CD14-positive monocyte (primary cell): ENCODE measurements around the gene FLCN. TPM values are rescaled to one million over a fixed set of nuclear protein-coding genes. Genes with fewer than 3 reads are reported as not detected.
"Not testable (repeated sequence)": the region's sequence is repeated elsewhere in the genome, so short reads cannot be mapped to it uniquely, and the experiment has no call there.

Source experiments
- DNase-seq, 3 donors: peaks; one replicate each; pipeline ENCODE4 v3.0.0-alpha.2; 2011 to 2022
- H2AFZ ChIP-seq: 2 replicates; pipeline ENCODE4 v1.6.0; 2012; ENCODE audit warnings: mild to moderate bottlenecking, low read depth, low read length, inconsistent platforms; ENCODE audit not compliant: insufficient read depth, poor library complexity, severe bottlenecking
- H3K27ac ChIP-seq, 2 donors: 1 replicate in 1 of 2; 2 replicates in 1 of 2; pipeline ENCODE4 v1.5.1; 2012 to 2013; ENCODE audit warnings: low read length in 2 of 2, control low read depth in 1 of 2, inconsistent platforms in 1 of 2, low read depth in 1 of 2, mild to moderate bottlenecking in 1 of 2
- H3K27me3 ChIP-seq, 2 donors: one replicate each; pipeline versions ENCODE4 v1.6.0 to v1.6.1; 2011 to 2013; ENCODE audit warnings: low read length in 2 of 2; ENCODE audit not compliant: control insufficient read depth in 2 of 2, insufficient read depth in 2 of 2
- H3K36me3 ChIP-seq, 2 donors: replicated peaks in 1 of 2; 1 replicate in 1 of 2; 2 replicates in 1 of 2; pipeline versions ENCODE4 v1.5.1 to v1.6.1; 2012 to 2013; ENCODE audit warnings: low read length in 2 of 2, control low read depth in 1 of 2, inconsistent platforms in 1 of 2, mild to moderate bottlenecking in 1 of 2; ENCODE audit not compliant: insufficient read depth in 2 of 2, control insufficient read depth in 1 of 2
- H3K4me1 ChIP-seq, 2 donors: 1 replicate in 1 of 2; 2 replicates in 1 of 2; pipeline versions ENCODE4 v1.5.1 to v1.6.1; 2012 to 2013; ENCODE audit warnings: low read length in 2 of 2, control low read depth in 1 of 2, inconsistent platforms in 1 of 2, mild to moderate bottlenecking in 1 of 2, moderate library complexity in 1 of 2; ENCODE audit not compliant: insufficient read depth in 2 of 2, control insufficient read depth in 1 of 2
- H3K4me2 ChIP-seq: replicated peaks from 2 replicates; pipeline ENCODE3; 2012; ENCODE audit warnings: low read length, moderate library complexity, mild to moderate bottlenecking; ENCODE audit not compliant: poor library complexity, severe bottlenecking; ENCODE audit errors: extremely low read depth
- H3K4me3 ChIP-seq, 3 experiments: fragments of 200-600 bp in 1 of 3; sonication (generic) in 1 of 3; replicated peaks in 1 of 3; 1 replicate in 2 of 3; 2 replicates in 1 of 3; pipeline ENCODE4 v1.5.1; 2011 to 2013; ENCODE audit warnings: low read length in 3 of 3, mild to moderate bottlenecking in 3 of 3, control low read depth in 2 of 3, low read depth in 2 of 3, inconsistent platforms in 1 of 3, moderate library complexity in 1 of 3
- H3K79me2 ChIP-seq: 2 replicates; pipeline ENCODE4 v1.6.0; 2012; ENCODE audit warnings: mild to moderate bottlenecking, control low read depth, inconsistent platforms, low read length, moderate library complexity; ENCODE audit not compliant: insufficient read depth
- H3K9ac ChIP-seq: 2 replicates; pipeline ENCODE4 v1.6.0; 2017; ENCODE audit warnings: low read length, mild to moderate bottlenecking; ENCODE audit not compliant: insufficient read depth, poor library complexity, severe bottlenecking
- H3K9me3 ChIP-seq, 2 donors: replicated peaks in 1 of 2; 1 replicate in 1 of 2; 2 replicates in 1 of 2; pipeline versions ENCODE4 v1.5.1 to v1.6.1; 2012 to 2013; ENCODE audit warnings: low read length in 2 of 2, control low read depth in 1 of 2; ENCODE audit not compliant: control insufficient read depth in 1 of 2, insufficient read depth in 1 of 2
- H4K20me1 ChIP-seq: 2 replicates; pipeline ENCODE4 v1.6.0; 2012; ENCODE audit warnings: mild to moderate bottlenecking, low read length, control low read depth, moderate library complexity; ENCODE audit not compliant: insufficient read depth
- H3K27ac Mint-ChIP-seq, 7 donors: one replicate each; pipeline ENCODE4 v1.8.0; 2020; ENCODE audit warnings: mild to moderate bottlenecking in 7 of 7, mixed read lengths in 7 of 7, moderate library complexity in 6 of 7, inconsistent platforms in 2 of 7
- H3K27me3 Mint-ChIP-seq, 3 donors: one replicate each; pipeline ENCODE4 v1.8.0; 2021 to 2022; ENCODE audit warnings: low read depth in 3 of 3, mild to moderate bottlenecking in 3 of 3, mixed read lengths in 3 of 3, moderate library complexity in 3 of 3, inconsistent platforms in 1 of 3
- H3K36me3 Mint-ChIP-seq, 2 donors: one replicate each; pipeline ENCODE4 v1.8.0; 2020; ENCODE audit warnings: mixed read lengths in 2 of 2, inconsistent platforms in 1 of 2, mild to moderate bottlenecking in 1 of 2
- H3K4me1 Mint-ChIP-seq: one replicate; pipeline ENCODE4 v1.8.0; 2020; ENCODE audit warnings: mild to moderate bottlenecking, mixed read lengths
- H3K4me3 Mint-ChIP-seq, 2 donors: one replicate each; pipeline ENCODE4 v1.8.0; 2020; ENCODE audit warnings: mild to moderate bottlenecking in 2 of 2, mixed read lengths in 2 of 2, moderate library complexity in 1 of 2
- H3K9me3 Mint-ChIP-seq, 7 donors: one replicate each; pipeline ENCODE4 v1.8.0; 2020 to 2022; ENCODE audit warnings: mixed read lengths in 7 of 7, mild to moderate bottlenecking in 6 of 7, moderate library complexity in 6 of 7, inconsistent platforms in 2 of 7
- WGBS: methylation state at CpG from one replicate; pipeline ENCODE4 v1.1.5; 2013; ENCODE audit warnings: missing lambda C conversion rate; ENCODE audit not compliant: insufficient coverage; 5-methylcytosine and 5-hydroxymethylcytosine counted together
- intact Hi-C, 2 donors: fragments of 100-400 bp; cut with micrococcal nuclease; formaldehyde crosslinking; loops; one replicate each; pipeline versions ENCODE4 v1.15.0 to v1.15.1; 2023
- polyA plus RNA-seq, 3 donors: library from polyadenylated mRNA; depleted of rRNA in 1 of 3; unstranded in 2 of 3; stranded (reverse) in 1 of 3; fragments of 300-500 nt in 2 of 3; fragments of >200 nt in 1 of 3; fragmentation: Illumina TruSeq in 2 of 3; gene quantifications; 1 replicate in 2 of 3; 2 replicates in 1 of 3; pipeline ENCODE4 v1.2.3, GENCODE V29; 2012 to 2021
- TF ChIP-seq, protein P1 (sequence below): fragments of 200-600 bp; IDR thresholded peaks from one replicate; pipeline ENCODE4 v1.8.0; 2022; ENCODE audit warnings: antibody characterized with exemption, mild to moderate bottlenecking

FLCN gene
- polyA plus RNA-seq, 3 donors: 5.8 to 46.9 (median 8.0) TPM

DNA sequence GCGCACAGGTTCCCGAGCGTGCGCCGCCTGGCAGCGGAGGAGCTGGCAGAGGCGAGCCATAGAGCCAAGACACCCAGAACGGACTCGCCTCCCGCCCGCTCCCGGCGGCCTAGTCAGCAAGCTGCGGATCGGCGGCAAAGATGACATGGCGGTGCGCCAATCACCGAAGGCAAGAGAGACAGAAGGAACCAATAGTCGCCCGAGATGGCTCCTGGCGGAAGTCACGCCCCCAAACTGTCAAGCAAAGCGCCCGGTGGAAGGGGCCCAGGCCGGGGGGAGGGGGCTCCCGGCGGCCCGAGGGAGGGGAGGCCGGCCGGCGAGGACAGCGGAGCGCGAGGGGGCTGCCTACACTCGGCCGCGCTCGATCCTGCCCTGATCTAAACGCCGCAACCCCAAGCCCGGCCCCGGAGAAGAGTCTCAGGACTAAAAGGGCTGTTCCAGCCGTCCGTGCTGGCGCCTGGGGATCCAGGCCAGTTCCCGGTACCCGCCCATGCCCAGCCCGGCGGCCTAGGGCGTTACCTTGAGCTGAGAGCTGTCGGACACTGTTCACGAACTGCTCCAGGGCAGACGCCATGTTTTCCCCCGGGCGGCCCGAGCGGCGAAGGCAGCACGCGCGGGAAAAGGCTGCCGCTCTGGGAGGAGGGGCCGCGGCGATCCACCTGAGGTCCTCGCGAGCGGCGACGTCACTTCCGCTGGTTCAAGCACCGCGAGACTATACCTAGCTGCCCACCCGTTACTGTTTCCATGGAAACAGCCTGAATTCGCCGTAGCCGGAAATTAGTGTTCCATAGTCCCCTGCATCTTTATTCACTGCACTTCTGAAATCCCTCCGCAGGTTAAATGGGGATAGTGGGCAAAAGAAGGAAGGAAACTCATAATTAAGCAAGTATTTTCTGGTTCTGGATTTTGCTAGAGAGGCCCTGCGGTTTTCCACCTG lies 43.9 kb upstream of the FLCN start, which contains the start of gene COPS3:
COPS3 (minus strand) TSS at position 634 of the 937 bp plus-strand sequence; CDS start at position 574, 60 bp downstream.
- Histone ChIP-seq H3K4me1 (peaks cover 54 to 64% of the 10 kb centered on the region in 2 donors), H3K27me3 (no peaks in the 10 kb centered on the region), H3K27ac (peak within 1 kb of the TSS; percentile 90 to 95), H3K79me2 (peaks cover 49% of the 10 kb centered on the region), H3K9me3 (no peaks in the 10 kb centered on the region), H3K9ac (peak within 1 kb of the TSS; percentile 92), H2AFZ (peak within 1 kb of the TSS; percentile 95), H4K20me1 (peaks cover 44% of the 10 kb centered on the region), H3K4me2 (peak within 1 kb of the TSS; percentile 76), H3K36me3 (no peaks in the 10 kb centered on the region), H3K4me3 (peak within 1 kb of the TSS; percentile 57 to 94 (median 87))
- Mint-ChIP-seq H3K27me3 (peaks cover 0 to 2% (median 0%) of the 10 kb centered on the region in 3 donors), H3K4me1 (peaks cover 54% of the 10 kb centered on the region), H3K9me3 (no peaks in the 10 kb centered on the region), H3K4me3 (peak within 1 kb of the TSS; percentile 79 to 96), H3K27ac (peak within 1 kb of the TSS; percentile 89 to 97 (median 95)), H3K36me3 (no peaks in the 10 kb centered on the region)
- DNase-seq: peak; percentile 93 to 97 (median 96)
- TF ChIP-seq, protein P1, sequence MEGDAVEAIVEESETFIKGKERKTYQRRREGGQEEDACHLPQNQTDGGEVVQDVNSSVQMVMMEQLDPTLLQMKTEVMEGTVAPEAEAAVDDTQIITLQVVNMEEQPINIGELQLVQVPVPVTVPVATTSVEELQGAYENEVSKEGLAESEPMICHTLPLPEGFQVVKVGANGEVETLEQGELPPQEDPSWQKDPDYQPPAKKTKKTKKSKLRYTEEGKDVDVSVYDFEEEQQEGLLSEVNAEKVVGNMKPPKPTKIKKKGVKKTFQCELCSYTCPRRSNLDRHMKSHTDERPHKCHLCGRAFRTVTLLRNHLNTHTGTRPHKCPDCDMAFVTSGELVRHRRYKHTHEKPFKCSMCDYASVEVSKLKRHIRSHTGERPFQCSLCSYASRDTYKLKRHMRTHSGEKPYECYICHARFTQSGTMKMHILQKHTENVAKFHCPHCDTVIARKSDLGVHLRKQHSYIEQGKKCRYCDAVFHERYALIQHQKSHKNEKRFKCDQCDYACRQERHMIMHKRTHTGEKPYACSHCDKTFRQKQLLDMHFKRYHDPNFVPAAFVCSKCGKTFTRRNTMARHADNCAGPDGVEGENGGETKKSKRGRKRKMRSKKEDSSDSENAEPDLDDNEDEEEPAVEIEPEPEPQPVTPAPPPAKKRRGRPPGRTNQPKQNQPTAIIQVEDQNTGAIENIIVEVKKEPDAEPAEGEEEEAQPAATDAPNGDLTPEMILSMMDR: no peak
- intact Hi-C loops: loop anchor here (2.0 to 5.0 kb wide), 2 partner anchors 44 kb away; partner anchors contain the start of gene FLCN (in 2 of the 2)
- under 1% methylated on average over 75 of the region's 80 CpGs for WGBS

DNA sequence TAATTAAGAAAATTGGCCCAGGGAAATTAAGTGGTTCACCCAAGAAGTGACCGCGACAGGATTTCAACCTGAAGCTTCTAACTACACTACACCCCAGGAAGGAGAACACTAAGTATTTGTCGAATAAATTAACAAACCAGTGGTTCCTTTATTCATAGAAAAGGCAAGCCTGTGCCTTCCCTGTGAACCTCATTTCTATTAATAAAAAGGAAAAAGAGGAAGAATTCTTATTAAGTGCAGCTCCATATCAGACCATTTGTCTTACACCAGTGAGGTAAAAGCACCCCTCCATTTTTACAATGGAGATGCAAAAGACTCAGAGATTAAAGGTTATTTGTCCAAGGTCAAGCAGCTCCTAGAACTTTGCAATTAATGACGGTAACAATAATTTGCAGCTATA lies 42.3 kb upstream of the FLCN start:
- Mint-ChIP-seq H3K4me1 (peaks cover 63% of the 10 kb centered on the region), H3K36me3 (peaks cover 7% of the 10 kb centered on the region in 2 donors), H3K27ac (peak overlapping the region; percentile 54 to 97 (median 78)), H3K4me3 (peak overlapping the region in 1 of 2 donors; percentile 96), H3K27me3 (peaks cover 0 to 2% (median 0%) of the 10 kb centered on the region in 3 donors), H3K9me3 (no peaks in the 10 kb centered on the region)
- intact Hi-C loops: loop anchor here in 1 of 2 donors (2.0 kb wide), 1 partner anchor 23 kb away; the partner anchor contains the start of gene NT5M
- H3K9me3 ChIP-seq: no peaks in the 10 kb centered on the region
- no peak overlapping the region for H3K9ac ChIP-seq
- peaks cover 2 to 10% of the 10 kb centered on the region in 2 donors for H3K36me3 ChIP-seq
- peaks cover 67 to 72% of the 10 kb centered on the region in 2 donors for H3K4me1 ChIP-seq
- TF ChIP-seq, protein P1: no peak
- H4K20me1 ChIP-seq: peaks cover 56% of the 10 kb centered on the region
- peak overlapping the region in 1 of 2 donors; percentile 90 for H3K27ac ChIP-seq
- H2AFZ ChIP-seq: no peak overlapping the region
- no peak for DNase-seq
- H3K27me3 ChIP-seq: no peaks in the 10 kb centered on the region
- WGBS: 83% methylated on average over 1 of the region's 4 CpGs
- peak overlapping the region; percentile 76 for H3K4me2 ChIP-seq
- peaks cover 63% of the 10 kb centered on the region for H3K79me2 ChIP-seq
- peak overlapping the region in 1 of 3 experiments; percentile 94 for H3K4me3 ChIP-seq

DNA sequence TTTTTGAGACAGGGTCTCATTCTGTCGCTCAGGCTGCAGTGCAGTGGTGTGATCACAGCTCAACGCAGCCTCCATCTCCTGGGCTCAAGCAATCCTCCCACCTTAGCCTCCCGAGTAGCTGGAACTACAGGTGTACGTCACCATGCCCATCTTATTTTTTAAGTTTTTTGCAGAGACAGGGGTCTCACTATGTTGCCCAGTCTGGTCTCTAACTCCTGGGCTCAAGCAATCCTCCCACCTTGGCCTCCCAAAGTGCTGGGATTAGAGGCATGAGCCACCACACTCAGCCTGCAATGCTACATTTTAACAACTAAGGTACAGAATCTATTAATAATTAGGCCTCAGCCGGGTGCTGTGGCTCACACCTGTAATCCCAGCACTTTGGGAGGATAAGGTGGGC lies 40.5 kb upstream of the FLCN start:
- peaks cover 16 to 28% of the 10 kb centered on the region in 2 donors for H3K36me3 ChIP-seq
- DNase-seq, H2AFZ ChIP-seq, H3K27me3 Mint-ChIP-seq, H3K27me3 ChIP-seq, H3K9me3 Mint-ChIP-seq, H3K4me3 Mint-ChIP-seq, H3K4me2 ChIP-seq, H3K4me3 ChIP-seq, H3K9ac ChIP-seq, intact Hi-C loops, H3K9me3 ChIP-seq: not testable (repeated sequence)
- Mint-ChIP-seq H3K27ac (peak overlapping the region in 2 of 7 donors; percentile 37 to 45), H3K4me1 (peaks cover 58% of the 10 kb centered on the region), H3K36me3 (peaks cover 20 to 24% of the 10 kb centered on the region in 2 donors)
- H4K20me1 ChIP-seq: peaks cover 71% of the 10 kb centered on the region
- H3K27ac ChIP-seq: peak overlapping the region in 1 of 2 donors; percentile 60
- WGBS: 95% methylated on average over 4 of the region's 5 CpGs
- peaks cover 63 to 65% of the 10 kb centered on the region in 2 donors for H3K4me1 ChIP-seq
- H3K79me2 ChIP-seq: peaks cover 82% of the 10 kb centered on the region
